ENCODE results near the gene COL18A1.
"Not testable (repeated sequence)": the region's sequence is repeated elsewhere in the genome, so short reads cannot be mapped to it uniquely, and the experiment has no call there.

Gene COL18A1

GRCh38 chr21:45494851-45495680, 90.1 kb downstream of the COL18A1 start:
- no peak for DNase-seq (ENCODE audit: low read depth, low spot score)

GRCh38 chr21:45496151-45496967, 91.4 kb downstream of the COL18A1 start:
- no peak for DNase-seq (ENCODE audit: low read depth, low spot score)

GRCh38 chr21:45496968-45497845, 92.2 kb downstream of the COL18A1 start:
- DNase-seq (ENCODE audit: low read depth, low spot score) = no peak

- DNase-seq (ENCODE audit: low read depth, low spot score) = no peak
Observed at GRCh38 chr21:45497846-45498645, 93.1 kb downstream of the COL18A1 start.

GRCh38 chr21:45498646-45499000, 93.7 kb downstream of the COL18A1 start:
- no peak for DNase-seq (ENCODE audit: low read depth, low spot score)

GRCh38 chr21:45499201-45499750, 94.3 kb downstream of the COL18A1 start:
- DNase-seq (ENCODE audit: low read depth, low spot score) = no peak

GRCh38 chr21:45499970-45500577, 95.1 kb downstream of the COL18A1 start:
- DNase-seq (ENCODE audit: low read depth, low spot score) = no peak

GRCh38 chr21:45501081-45502005, 96.4 kb downstream of the COL18A1 start:
- DNase-seq (ENCODE audit: low read depth, low spot score) = not testable (repeated sequence)

- no peak for DNase-seq (ENCODE audit: low read depth, low spot score)
Observed at GRCh38 chr21:45502006-45502345, 97.0 kb downstream of the COL18A1 start.

- no peak for DNase-seq (ENCODE audit: low read depth, low spot score)
Observed at GRCh38 chr21:45502600-45502999, 97.6 kb downstream of the COL18A1 start.

GRCh38 chr21:45503226-45503625, 98.3 kb downstream of the COL18A1 start:
- DNase-seq (ENCODE audit: low read depth, low spot score) = not testable (repeated sequence)

GRCh38 chr21:45504021-45504515, 99.1 kb downstream of the COL18A1 start:
- no peak for DNase-seq (ENCODE audit: low read depth, low spot score)

GRCh38 chr21:45504516-45505415, 99.8 kb downstream of the COL18A1 start:
- DNase-seq (ENCODE audit: low read depth, low spot score) = no peak

- DNase-seq (ENCODE audit: low read depth, low spot score) = no peak
Observed at GRCh38 chr21:45505416-45506021, 100.6 kb downstream of the COL18A1 start.

- DNase-seq (ENCODE audit: low read depth, low spot score) = no peak
Observed at GRCh38 chr21:45506241-45506817, 101.4 kb downstream of the COL18A1 start.

GRCh38 chr21:45506836-45507522, 102.0 kb downstream of the COL18A1 start:
- DNase-seq (ENCODE audit: low read depth, low spot score) = no peak

GRCh38 chr21:45507523-45507875, 102.5 kb downstream of the COL18A1 start:
- no peak for DNase-seq (ENCODE audit: low read depth, low spot score)

Measured in iPS DF 19.7 (cell line).